M059J (cell line): ENCODE results near the gene NBPF11. TPM values are rescaled to one million over a fixed set of nuclear protein-coding genes. Genes with fewer than 3 reads are reported as not detected.

Source experiments
- total RNA-seq: library from RNA; depleted of rRNA; stranded (reverse); fragments of >200 nt; shearing (Covaris generic); gene quantifications from 2 replicates; pipeline ENCODE4 v1.2.3, GENCODE V29; 2014; rRNA removed

Gene NBPF11
- total RNA-seq, 1 experiment from 2014 or later = 3.4 TPM

Other genes with a start within 250 kb of the NBPF11 start
- not detected in 2 replicates for gene GJA8, start 249.5 kb downstream of the NBPF11 start, total RNA-seq
- 15.5 and 25.7 TPM in 2 replicates for gene GPR89B, start 223.9 kb downstream of the NBPF11 start, total RNA-seq